ENCODE measurements around the gene PILRA.

DNA sequence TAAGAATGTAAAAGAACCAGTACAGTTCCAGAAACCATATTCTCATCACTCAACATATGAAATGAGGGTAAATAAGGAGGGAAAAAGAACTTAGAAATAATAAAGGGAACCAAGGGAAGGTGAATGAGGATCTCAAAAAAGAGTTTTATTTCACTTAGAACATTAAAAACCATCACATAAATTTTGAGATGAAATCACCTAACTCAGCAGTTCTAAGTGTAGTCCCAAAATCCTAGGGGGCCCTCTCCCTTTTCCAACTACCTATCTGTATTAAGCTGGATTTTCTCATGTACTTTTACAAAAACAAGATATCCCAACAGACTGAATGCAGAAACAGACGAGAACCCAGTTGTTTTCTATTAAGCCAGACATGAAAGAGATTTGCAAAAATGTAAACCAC is 52.1 kb downstream of the PILRA start:
- TF ChIP-seq, protein P1, sequence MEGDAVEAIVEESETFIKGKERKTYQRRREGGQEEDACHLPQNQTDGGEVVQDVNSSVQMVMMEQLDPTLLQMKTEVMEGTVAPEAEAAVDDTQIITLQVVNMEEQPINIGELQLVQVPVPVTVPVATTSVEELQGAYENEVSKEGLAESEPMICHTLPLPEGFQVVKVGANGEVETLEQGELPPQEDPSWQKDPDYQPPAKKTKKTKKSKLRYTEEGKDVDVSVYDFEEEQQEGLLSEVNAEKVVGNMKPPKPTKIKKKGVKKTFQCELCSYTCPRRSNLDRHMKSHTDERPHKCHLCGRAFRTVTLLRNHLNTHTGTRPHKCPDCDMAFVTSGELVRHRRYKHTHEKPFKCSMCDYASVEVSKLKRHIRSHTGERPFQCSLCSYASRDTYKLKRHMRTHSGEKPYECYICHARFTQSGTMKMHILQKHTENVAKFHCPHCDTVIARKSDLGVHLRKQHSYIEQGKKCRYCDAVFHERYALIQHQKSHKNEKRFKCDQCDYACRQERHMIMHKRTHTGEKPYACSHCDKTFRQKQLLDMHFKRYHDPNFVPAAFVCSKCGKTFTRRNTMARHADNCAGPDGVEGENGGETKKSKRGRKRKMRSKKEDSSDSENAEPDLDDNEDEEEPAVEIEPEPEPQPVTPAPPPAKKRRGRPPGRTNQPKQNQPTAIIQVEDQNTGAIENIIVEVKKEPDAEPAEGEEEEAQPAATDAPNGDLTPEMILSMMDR (IDR thresholded peaks at IDR 0.05): no peak
- TF ChIP-seq GATA2 (CRISPR knock-in tag; IDR thresholded peaks at IDR 0.05) (no peak), CHD2 (IDR thresholded peaks at IDR 0.05; ENCODE audit: low read length, partially characterized antibody) (no peak), SMC3 (IDR thresholded peaks at IDR 0.05; ENCODE audit: low read depth, low read length) (no peak), RFX5 (IDR thresholded peaks at IDR 0.05; ENCODE audit: low read length) (no peak), EP300 (IDR thresholded peaks at IDR 0.05; ENCODE audit: borderline replicate concordance in 1 of 2, low read depth in 1 of 2, low read length in 1 of 2) (no peak), POLR2AphosphoS5 (IDR thresholded peaks at IDR 0.05; ENCODE audit: low read depth, low read length) (no peak), GABPA (IDR thresholded peaks at IDR 0.05; ENCODE audit: low read depth) (no peak), NRF1 (IDR thresholded peaks at IDR 0.05; ENCODE audit: low read depth, low read length) (no peak), SIN3A (IDR thresholded peaks at IDR 0.05; ENCODE audit: borderline replicate concordance, low read depth, low read length) (no peak)
- TF ChIP-seq, protein P2, sequence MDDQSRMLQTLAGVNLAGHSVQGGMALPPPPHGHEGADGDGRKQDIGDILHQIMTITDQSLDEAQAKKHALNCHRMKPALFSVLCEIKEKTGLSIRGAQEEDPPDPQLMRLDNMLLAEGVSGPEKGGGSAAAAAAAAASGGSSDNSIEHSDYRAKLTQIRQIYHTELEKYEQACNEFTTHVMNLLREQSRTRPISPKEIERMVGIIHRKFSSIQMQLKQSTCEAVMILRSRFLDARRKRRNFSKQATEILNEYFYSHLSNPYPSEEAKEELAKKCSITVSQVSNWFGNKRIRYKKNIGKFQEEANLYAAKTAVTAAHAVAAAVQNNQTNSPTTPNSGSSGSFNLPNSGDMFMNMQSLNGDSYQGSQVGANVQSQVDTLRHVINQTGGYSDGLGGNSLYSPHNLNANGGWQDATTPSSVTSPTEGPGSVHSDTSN (IDR thresholded peaks at IDR 0.05): no peak
- TF ChIP-seq, protein P3, sequence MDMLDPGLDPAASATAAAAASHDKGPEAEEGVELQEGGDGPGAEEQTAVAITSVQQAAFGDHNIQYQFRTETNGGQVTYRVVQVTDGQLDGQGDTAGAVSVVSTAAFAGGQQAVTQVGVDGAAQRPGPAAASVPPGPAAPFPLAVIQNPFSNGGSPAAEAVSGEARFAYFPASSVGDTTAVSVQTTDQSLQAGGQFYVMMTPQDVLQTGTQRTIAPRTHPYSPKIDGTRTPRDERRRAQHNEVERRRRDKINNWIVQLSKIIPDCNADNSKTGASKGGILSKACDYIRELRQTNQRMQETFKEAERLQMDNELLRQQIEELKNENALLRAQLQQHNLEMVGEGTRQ (IDR thresholded peaks at IDR 0.05; ENCODE audit: borderline replicate concordance, low read depth, low read length): no peak

Measured in SK-N-SH (cell line).